ENCODE data around the gene CLBA1.

GRCh38 chr14:104937161-104937560, 48.4 kb upstream of the CLBA1 start:
- TF ChIP-seq CTCF (IDR thresholded peaks at IDR 0.05; ENCODE audit: low read depth, low read length, poor library complexity, severe bottlenecking) (no peak), EZH2phosphoT487 (IDR thresholded peaks at IDR 0.05; ENCODE audit: borderline replicate concordance, low read length) (no peak)

Measured in DOHH2 (cell line).